HepG2 (cell line): Measurements from ENCODE around the gene ACP5. TPM values are rescaled to one million over a fixed set of nuclear protein-coding genes. Genes with fewer than 3 reads are reported as not detected.

Experiments used
- CEBPB ChIP-seq: IDR thresholded peaks from 2 replicates; pipeline ENCODE4 v1.6.1; 2011; ENCODE audit warnings: low read depth, low read length, improper control_type of control experiment, borderline replicate concordance
- EEA1 ChIP-seq: sonication (generic); formaldehyde crosslinking; IDR thresholded peaks from 2 replicates; pipeline ENCODE4 v1.5.1; 2020; ENCODE audit warnings: mild to moderate bottlenecking, missing genetic modification reagents, borderline replicate concordance
- FOXC1 ChIP-seq: sonication (generic); formaldehyde crosslinking; IDR thresholded peaks from 2 replicates; pipeline ENCODE4 v1.8.0; 2022; ENCODE audit warnings: mild to moderate bottlenecking, missing genetic modification reagents, borderline replicate concordance
- KAT8 ChIP-seq: IDR thresholded peaks from 2 replicates; pipeline ENCODE4 v1.6.1; 2016; ENCODE audit warnings: missing genetic modification reagents, missing compliant biosample characterization
- KLF11 ChIP-seq: IDR thresholded peaks from 2 replicates; pipeline ENCODE4 v1.6.1; 2016; ENCODE audit warnings: missing compliant biosample characterization
- MAF1 ChIP-seq: sonication (generic); formaldehyde crosslinking; IDR thresholded peaks from 2 replicates; pipeline ENCODE4 v1.5.0; 2020; ENCODE audit warnings: missing genetic modification reagents, borderline replicate concordance
- NFATC3 ChIP-seq: sonication (generic); formaldehyde crosslinking; IDR thresholded peaks from 2 replicates; pipeline ENCODE4 v1.5.1; 2020; ENCODE audit warnings: mild to moderate bottlenecking, missing genetic modification reagents
- NFE2L1 ChIP-seq: sonication (generic); formaldehyde crosslinking; IDR thresholded peaks from 2 replicates; pipeline ENCODE4 v1.4.0; 2020; ENCODE audit warnings: missing genetic modification reagents, mild to moderate bottlenecking, borderline replicate concordance
- RELA ChIP-seq: sonication (generic); formaldehyde crosslinking; IDR thresholded peaks from 2 replicates; pipeline ENCODE4 v1.4.0; 2020; ENCODE audit warnings: missing genetic modification reagents
- SAP130 ChIP-seq: IDR thresholded peaks from 2 replicates; pipeline ENCODE4 v1.6.1; 2016; ENCODE audit warnings: low read depth
- SP140L ChIP-seq: sonication (generic); formaldehyde crosslinking; IDR thresholded peaks from 2 replicates; pipeline ENCODE4 v1.4.0; 2020; ENCODE audit warnings: missing genetic modification reagents, borderline replicate concordance
- SRF ChIP-seq: IDR thresholded peaks from 2 replicates; pipeline ENCODE4 v1.6.1; 2011; ENCODE audit warnings: mild to moderate bottlenecking, low read depth, low read length, moderate library complexity
- TMF1 ChIP-seq: sonication (generic); formaldehyde crosslinking; IDR thresholded peaks from 2 replicates; pipeline ENCODE4 v1.8.1; 2022; ENCODE audit warnings: low read depth, missing genetic modification reagents
- ZFP91 ChIP-seq: sonication (generic); formaldehyde crosslinking; IDR thresholded peaks from 2 replicates; pipeline ENCODE4 v1.9.0; 2022; ENCODE audit warnings: missing genetic modification reagents, mild to moderate bottlenecking, borderline replicate concordance
- ZNF232 ChIP-seq: sonication (generic); formaldehyde crosslinking; IDR thresholded peaks from 2 replicates; pipeline ENCODE4 v1.4.0; 2020; ENCODE audit warnings: missing genetic modification reagents, borderline replicate concordance
- ZNF275 ChIP-seq: sonication (generic); formaldehyde crosslinking; IDR thresholded peaks from 2 replicates; pipeline ENCODE4 v1.8.0; 2022; ENCODE audit warnings: missing genetic modification reagents, mild to moderate bottlenecking, inconsistent platforms, borderline replicate concordance
- ZNF280B ChIP-seq: sonication (generic); formaldehyde crosslinking; IDR thresholded peaks from 2 replicates; pipeline ENCODE4 v1.5.0; 2020; ENCODE audit warnings: missing genetic modification reagents, mild to moderate bottlenecking, borderline replicate concordance
- ZNF292 ChIP-seq: sonication (generic); formaldehyde crosslinking; IDR thresholded peaks from 2 replicates; pipeline ENCODE4 v1.8.1; 2022; ENCODE audit warnings: mild to moderate bottlenecking, low read depth, missing genetic modification reagents, borderline replicate concordance
- ZNF326 ChIP-seq: sonication (generic); formaldehyde crosslinking; IDR thresholded peaks from 2 replicates; pipeline ENCODE4 v1.4.0; 2020; ENCODE audit warnings: missing genetic modification reagents, borderline replicate concordance
- ZNF570 ChIP-seq: sonication (generic); formaldehyde crosslinking; IDR thresholded peaks from 2 replicates; pipeline ENCODE4 v1.4.0; 2020; ENCODE audit warnings: mild to moderate bottlenecking, missing genetic modification reagents, borderline replicate concordance
- ZNF740 ChIP-seq: sonication (generic); formaldehyde crosslinking; IDR thresholded peaks from 2 replicates; pipeline ENCODE4 v1.4.0; 2020; ENCODE audit warnings: missing genetic modification reagents
- ZNF784 ChIP-seq: sonication (generic); formaldehyde crosslinking; IDR thresholded peaks from 2 replicates; pipeline ENCODE4 v1.5.1; 2020; ENCODE audit warnings: missing genetic modification reagents, mild to moderate bottlenecking, borderline replicate concordance
- ZSCAN25 ChIP-seq: sonication (generic); formaldehyde crosslinking; IDR thresholded peaks from 2 replicates; pipeline ENCODE4 v1.8.0; 2022; ENCODE audit warnings: mild to moderate bottlenecking, missing genetic modification reagents
- polyA plus RNA-seq, 8 experiments: library from polyadenylated mRNA; depleted of rRNA in 3 of 8; stranded (reverse) in 7 of 8; unstranded in 1 of 8; fragments of >200 nt; fragmentation: Illumina TruSeq in 4 of 8; extraction: Trizol in 4 of 8; gene quantifications; 2 replicates each; pipeline versions ENCODE4 v1.2.1 to v1.2.3, GENCODE V29; 2011 to 2016; ENCODE audit warnings: low read depth in 4 of 8, missing spikeins in 1 of 8, mixed read lengths in 1 of 8; ENCODE audit not compliant: insufficient read depth in 1 of 8
- total RNA-seq, 5 experiments: library from RNA; depleted of rRNA; stranded (reverse); fragments of >200 nt; fragmentation: Illumina TruSeq; extraction: Trizol; gene quantifications; 2 replicates each; pipeline ENCODE4 v1.2.3, GENCODE V29; 2016; ENCODE audit warnings: low read depth in 1 of 5

ACP5 gene
- total and polyA plus RNA-seq, 2 of the 13 experiments (the other 11 are each of a cell fraction or from before 2014, with no cell fraction given): 1.3 to 6.7 TPM

GRCh38 chr19:11558881-11559828 is 18.3 kb downstream of the ACP5 start, which contains the start of gene ELOF1 (continued):
- TF ChIP-seq KLF11 (0 out of 2 replicates have a peak, but pooled peaks have one; percentile 51), RELA (CRISPR knock-in tag) (0 out of 2 replicates have a peak, but pooled peaks have one; percentile 54), NFE2L1 (CRISPR knock-in tag) (no peak), ZNF275 (CRISPR knock-in tag) (peak; percentile 23), SRF (no peak), FOXC1 (CRISPR knock-in tag) (peak; percentile 93; the same call in 1 of the 2 replicates), ZFP91 (CRISPR knock-in tag) (no peak; the same call in 1 of the 2 replicates), ZNF326 (CRISPR knock-in tag) (no peak), SP140L (CRISPR knock-in tag) (no peak), EEA1 (CRISPR knock-in tag) (no peak), SAP130 (CRISPR knock-in tag) (peak; percentile 93), ZNF292 (CRISPR knock-in tag) (peak; percentile 20; the same call in 1 of the 2 replicates), ZNF784 (CRISPR knock-in tag) (no peak; the same call in 1 of the 2 replicates), ZNF570 (CRISPR knock-in tag) (no peak), ZSCAN25 (CRISPR knock-in tag) (no peak), NFATC3 (CRISPR knock-in tag) (no peak), CEBPB (no peak), TMF1 (0 out of 2 replicates have a peak, but pooled peaks have one; percentile 15), MAF1 (CRISPR knock-in tag) (no peak), ZNF280B (CRISPR knock-in tag) (0 out of 2 replicates have a peak, but pooled peaks have one; percentile 26), KAT8 (CRISPR knock-in tag) (peak; percentile 92), ZNF232 (CRISPR knock-in tag) (no peak), ZNF740 (no peak)
